Measurements from ENCODE around the gene PLEKHG1.
A peak's percentile ranks its signal among the peaks of the same experiment; 100 is the strongest.

The PLEKHG1 gene

DNA sequence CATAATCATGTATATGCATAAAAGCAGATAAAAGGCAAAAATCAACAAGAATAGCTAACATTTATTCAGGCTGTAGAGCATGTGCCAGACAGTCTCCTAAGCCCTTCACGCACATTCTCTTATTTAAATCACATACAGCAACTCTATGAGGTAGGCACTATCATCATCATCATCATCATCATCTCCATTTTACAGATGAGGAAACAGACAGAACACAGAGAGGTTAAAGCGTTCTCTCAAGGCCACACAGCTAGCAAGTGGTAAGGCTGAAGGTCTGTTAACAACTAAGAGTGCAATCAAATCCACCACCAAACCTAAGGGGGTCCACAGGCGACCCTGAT lies 857 bp upstream of the PLEKHG1 start:
- TF ChIP-seq, protein P1, sequence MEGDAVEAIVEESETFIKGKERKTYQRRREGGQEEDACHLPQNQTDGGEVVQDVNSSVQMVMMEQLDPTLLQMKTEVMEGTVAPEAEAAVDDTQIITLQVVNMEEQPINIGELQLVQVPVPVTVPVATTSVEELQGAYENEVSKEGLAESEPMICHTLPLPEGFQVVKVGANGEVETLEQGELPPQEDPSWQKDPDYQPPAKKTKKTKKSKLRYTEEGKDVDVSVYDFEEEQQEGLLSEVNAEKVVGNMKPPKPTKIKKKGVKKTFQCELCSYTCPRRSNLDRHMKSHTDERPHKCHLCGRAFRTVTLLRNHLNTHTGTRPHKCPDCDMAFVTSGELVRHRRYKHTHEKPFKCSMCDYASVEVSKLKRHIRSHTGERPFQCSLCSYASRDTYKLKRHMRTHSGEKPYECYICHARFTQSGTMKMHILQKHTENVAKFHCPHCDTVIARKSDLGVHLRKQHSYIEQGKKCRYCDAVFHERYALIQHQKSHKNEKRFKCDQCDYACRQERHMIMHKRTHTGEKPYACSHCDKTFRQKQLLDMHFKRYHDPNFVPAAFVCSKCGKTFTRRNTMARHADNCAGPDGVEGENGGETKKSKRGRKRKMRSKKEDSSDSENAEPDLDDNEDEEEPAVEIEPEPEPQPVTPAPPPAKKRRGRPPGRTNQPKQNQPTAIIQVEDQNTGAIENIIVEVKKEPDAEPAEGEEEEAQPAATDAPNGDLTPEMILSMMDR (conservative IDR thresholded peaks at IDR 0.05; ENCODE audit: low read depth, low read length), result no peak

DNA sequence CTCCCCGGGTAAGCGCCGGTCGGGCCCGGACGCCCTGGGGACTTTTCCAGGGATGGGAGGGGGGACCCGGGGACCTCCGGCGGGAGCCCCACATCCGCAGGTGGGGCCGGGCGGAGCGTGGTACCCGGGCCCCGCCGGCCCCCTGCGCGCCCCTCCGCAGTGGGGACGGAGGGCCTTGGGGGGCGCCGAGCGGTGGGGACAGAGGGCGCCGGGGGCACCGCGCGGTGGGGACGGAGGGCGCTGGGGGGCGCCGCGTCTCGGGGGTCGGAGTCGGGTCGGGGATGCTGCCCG lies 270 bp downstream of the PLEKHG1 start:
- TF ChIP-seq, protein P1 (conservative IDR thresholded peaks at IDR 0.05; ENCODE audit: low read depth, low read length), result no peak
- DNase-seq (ENCODE audit: low read depth), result no peak
- H3K4me3 ChIP-seq (ENCODE audit: low read length), result peak overlapping the region; percentile 61

More for the DNA sequence above, 857 bp upstream of the PLEKHG1 start:
- DNase-seq (ENCODE audit: low read depth), result no peak
- H3K4me3 ChIP-seq (ENCODE audit: low read length), result no peak overlapping the region

DNA sequence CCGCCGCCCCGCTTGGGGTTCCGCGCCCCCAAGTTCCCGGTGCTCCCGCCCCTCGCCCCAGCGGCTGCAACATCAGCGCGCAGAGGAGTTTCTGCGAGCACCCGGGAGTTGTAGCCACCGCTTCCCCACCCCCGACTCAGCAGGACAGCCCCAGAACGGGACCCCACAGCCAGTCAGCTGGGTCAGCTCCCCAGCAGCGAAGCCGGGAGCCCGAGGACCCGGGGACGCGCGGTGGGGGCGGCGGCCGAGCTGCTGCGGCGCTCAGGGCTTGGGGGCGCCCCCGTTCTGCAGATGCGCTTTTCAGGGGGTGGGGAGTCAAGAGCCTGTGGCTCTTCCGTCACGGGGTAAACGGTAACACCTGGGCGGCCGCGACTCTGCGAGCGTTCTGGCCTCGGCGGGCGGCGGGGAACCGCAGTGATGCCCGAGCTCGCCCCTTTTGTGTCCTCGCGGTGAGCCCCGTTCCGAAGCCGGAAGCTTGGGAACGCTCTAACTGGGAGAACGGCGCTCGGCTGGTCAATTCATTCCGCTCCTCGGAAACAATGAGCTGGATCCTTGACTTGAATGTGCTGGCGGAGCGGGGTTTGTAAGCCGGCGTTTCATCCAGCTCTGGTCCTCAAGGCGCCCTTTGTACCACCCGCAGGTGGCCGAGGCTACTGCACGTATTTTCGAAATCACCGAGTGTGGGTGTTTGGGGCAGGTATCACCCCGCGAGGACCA lies 774 bp downstream of the PLEKHG1 start:
- H3K4me3 ChIP-seq (ENCODE audit: low read length), result peak overlapping the region; percentile 61
- peak; percentile 50 for DNase-seq (ENCODE audit: low read depth)
- TF ChIP-seq, protein P1 (conservative IDR thresholded peaks at IDR 0.05; ENCODE audit: low read depth, low read length), result peak; percentile 64

DNA sequence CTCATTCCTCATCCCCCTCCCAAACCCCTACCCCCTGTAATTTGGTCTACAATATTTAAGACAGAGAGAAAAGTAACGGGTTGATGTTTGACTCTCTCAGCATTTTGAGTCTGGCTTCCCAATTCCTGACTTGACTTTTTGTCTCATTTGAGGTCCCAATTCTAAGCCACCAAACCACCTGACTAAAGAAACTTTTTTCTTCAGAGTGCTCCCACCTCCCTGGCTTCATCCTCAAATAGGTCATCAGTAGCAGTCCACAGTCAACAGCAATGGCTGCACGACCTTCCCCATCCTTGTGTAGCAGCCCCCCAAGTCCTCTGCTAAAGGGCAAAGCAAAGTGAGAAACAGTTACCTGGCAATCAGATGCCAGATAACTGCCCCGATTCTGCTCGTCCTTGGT lies 1.8 kb downstream of the PLEKHG1 start:
- no peak for DNase-seq (ENCODE audit: low read depth)
- no peak overlapping the region for H3K4me3 ChIP-seq (ENCODE audit: low read length)
- TF ChIP-seq, protein P1 (conservative IDR thresholded peaks at IDR 0.05; ENCODE audit: low read depth, low read length), result no peak

DNA sequence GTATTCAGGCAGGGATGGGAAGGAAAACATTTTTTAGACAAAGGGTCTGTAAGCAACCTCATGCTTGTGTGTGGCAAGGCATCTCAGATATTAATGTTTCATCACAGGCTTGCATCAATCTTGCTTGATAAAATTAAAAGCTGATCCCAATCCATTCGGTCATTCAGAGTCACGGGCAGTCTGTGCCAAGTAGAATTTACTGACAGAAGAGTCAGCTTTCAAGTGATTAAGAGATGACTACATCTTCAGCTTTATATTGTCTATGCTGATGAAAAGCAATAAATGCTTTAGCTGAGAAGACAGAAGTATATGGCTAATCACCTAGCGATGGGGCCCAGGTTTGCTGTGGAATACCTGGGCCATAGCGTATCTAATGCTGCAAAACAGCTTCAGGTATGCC lies 3.5 kb downstream of the PLEKHG1 start:
- TF ChIP-seq, protein P1 (conservative IDR thresholded peaks at IDR 0.05; ENCODE audit: low read depth, low read length), result no peak
- H3K4me3 ChIP-seq (ENCODE audit: low read length), result no peak overlapping the region
- no peak for DNase-seq (ENCODE audit: low read depth)

DNA sequence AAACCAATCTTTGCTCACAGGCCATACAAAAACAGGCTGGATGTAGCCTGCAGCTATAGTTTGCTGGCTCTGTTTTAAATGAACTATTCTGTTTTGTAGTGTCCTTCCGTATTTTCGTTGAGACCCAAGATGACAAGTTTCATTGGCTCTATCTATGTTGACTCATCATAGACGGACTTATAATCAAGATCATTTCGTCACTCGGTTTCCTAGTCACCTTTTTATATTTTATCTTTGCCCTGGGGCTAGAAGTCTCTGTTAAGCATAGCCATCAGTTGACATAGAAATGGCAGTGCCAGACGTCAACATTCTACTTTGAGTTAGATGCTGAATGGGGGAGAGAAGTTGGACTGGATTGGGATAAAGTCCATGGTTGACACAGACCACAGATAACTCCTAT lies 4.8 kb downstream of the PLEKHG1 start:
- TF ChIP-seq, protein P1 (conservative IDR thresholded peaks at IDR 0.05; ENCODE audit: low read depth, low read length), result no peak
- H3K4me3 ChIP-seq (ENCODE audit: low read length), result no peak overlapping the region
- no peak for DNase-seq (ENCODE audit: low read depth)

DNA sequence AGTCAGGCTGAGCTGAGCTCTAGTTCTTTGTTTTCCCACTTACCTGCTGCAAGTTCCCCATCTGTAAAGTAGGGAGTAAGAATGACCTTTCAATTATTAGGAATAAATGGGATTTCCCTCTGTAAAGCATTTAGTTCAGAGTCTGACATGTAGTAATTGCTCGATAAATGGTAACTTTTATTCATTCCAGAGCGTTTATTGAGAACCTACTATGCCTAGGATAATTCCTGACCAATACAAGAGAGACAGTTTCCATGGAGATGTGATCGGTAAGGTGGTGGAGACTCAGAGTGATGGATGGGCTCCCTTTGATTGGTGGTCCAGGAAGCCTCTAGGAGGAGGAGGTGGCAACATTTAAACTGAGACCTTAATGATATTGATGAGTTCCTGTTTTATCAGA lies 5.6 kb downstream of the PLEKHG1 start:
- no peak overlapping the region for H3K4me3 ChIP-seq (ENCODE audit: low read length)
- TF ChIP-seq, protein P1 (conservative IDR thresholded peaks at IDR 0.05; ENCODE audit: low read depth, low read length), result no peak
- DNase-seq (ENCODE audit: low read depth), result no peak

Measured in retinal pigment epithelial cell (primary cell).